GM06990 (cell line): ENCODE results near the gene CERS3.

ENCODE experiments used
- DNase-seq: peaks from one replicate; pipeline ENCODE4 v3.0.0-alpha.2; 2011; ENCODE audit not compliant: insufficient read length; ENCODE audit errors: extremely low read depth
- H3K27me3 ChIP-seq: replicated peaks from 2 replicates; pipeline ENCODE4 v1.6.0; 2011; ENCODE audit warnings: low read length; ENCODE audit not compliant: control insufficient read depth, insufficient read depth
- H3K36me3 ChIP-seq: 2 replicates; pipeline ENCODE4 v1.5.1; 2011; ENCODE audit warnings: low read length; ENCODE audit not compliant: control insufficient read depth, insufficient read depth
- H3K4me3 ChIP-seq: replicated peaks from 2 replicates; pipeline ENCODE4 v1.5.1; 2011; ENCODE audit warnings: low read depth, mild to moderate bottlenecking, control low read depth, low read length
- CTCF ChIP-seq: IDR thresholded peaks from 2 replicates; pipeline ENCODE4 v1.5.1; 2011; ENCODE audit warnings: low read length, control low read depth, mild to moderate bottlenecking, inconsistent platforms; ENCODE audit not compliant: insufficient read depth, poor library complexity, severe bottlenecking

Gene CERS3

GRCh38 chr15:100570275-100570674 lies 41.5 kb upstream of the CERS3 start:
- no peak for TF ChIP-seq CTCF
- H3K27me3 ChIP-seq, result no peaks in the 10 kb centered on the region
- no peak for DNase-seq
- no peak overlapping the region for H3K4me3 ChIP-seq
- H3K36me3 ChIP-seq, result peaks cover 8% of the 10 kb centered on the region

- no peak overlapping the region for H3K4me3 ChIP-seq
- H3K36me3 ChIP-seq, result peaks cover 8% of the 10 kb centered on the region
- no peak for DNase-seq
- no peaks in the 10 kb centered on the region for H3K27me3 ChIP-seq
- TF ChIP-seq CTCF, result no peak
Observed at GRCh38 chr15:100569391-100569790, 40.6 kb upstream of the CERS3 start.

- no peaks in the 10 kb centered on the region for H3K27me3 ChIP-seq
- DNase-seq, result no peak
- H3K4me3 ChIP-seq, result no peak overlapping the region
- peaks cover 4% of the 10 kb centered on the region for H3K36me3 ChIP-seq
- TF ChIP-seq CTCF, result no peak
Observed at GRCh38 chr15:100566850-100567628, 38.3 kb upstream of the CERS3 start.

GRCh38 chr15:100565591-100565990 lies 36.8 kb upstream of the CERS3 start:
- no peak for TF ChIP-seq CTCF
- Histone ChIP-seq H3K4me3 (no peak overlapping the region), H3K27me3 (no peaks in the 10 kb centered on the region), H3K36me3 (peaks cover 4% of the 10 kb centered on the region)
- DNase-seq, result no peak

- TF ChIP-seq CTCF, result no peak
- no peaks in the 10 kb centered on the region for H3K27me3 ChIP-seq
- DNase-seq, result no peak
- H3K36me3 ChIP-seq, result no peaks in the 10 kb centered on the region
- H3K4me3 ChIP-seq, result no peak overlapping the region
Observed at GRCh38 chr15:100560323-100560722, 31.6 kb upstream of the CERS3 start.
